ENCODE measurements around the gene CSF1.

- TF ChIP-seq ELF4 (IDR thresholded peaks at IDR 0.05) (no peak), BHLHE40 (IDR thresholded peaks at IDR 0.05; ENCODE audit: borderline replicate concordance) (no peak), HDGF (IDR thresholded peaks at IDR 0.05; ENCODE audit: borderline replicate concordance) (no peak), ZNF384 (IDR thresholded peaks at IDR 0.05) (no peak), SUZ12 (IDR thresholded peaks at IDR 0.05) (no peak)
These were observed 8.7 kb downstream of the CSF1 start for GRCh38 chr1:109919303-109919702.
